ENCODE data around the gene FBXL16. TPM values are rescaled to one million over a fixed set of nuclear protein-coding genes. Genes with fewer than 3 reads are reported as not detected.

Gene FBXL16
- total and polyA plus RNA-seq, 9 of the 15 experiments (the other 6 are each of a cell fraction or from before 2014, with no cell fraction given), result 0.21 to 8.2 (median 1.7) TPM

- TF ChIP-seq ZNF740 (CRISPR knock-in tag; IDR thresholded peaks at IDR 0.05) (peak; percentile 97), ZNF740 (tag; IDR thresholded peaks at IDR 0.05) (peak in 1 of 2 experiments; percentile 93; a peak in 2 of 4 replicates), E2F4 (CRISPR knock-in tag; IDR thresholded peaks at IDR 0.05; ENCODE audit: low read depth) (no peak), PHB2 (IDR thresholded peaks at IDR 0.05; ENCODE audit: low read depth) (no peak), ZNF311 (CRISPR knock-in tag; IDR thresholded peaks at IDR 0.05) (no peak), NELFE (IDR thresholded peaks at IDR 0.05; ENCODE audit: insufficient read depth, insufficient read length) (no peak), UBTF (IDR thresholded peaks at IDR 0.05; ENCODE audit: borderline replicate concordance in 1 of 2, low read depth in 2 of 2, low read length in 2 of 2) (peak in 1 of 2 experiments; percentile 32; a peak in 1 of 4 replicates), MCM3 (IDR thresholded peaks at IDR 0.05) (no peak), PHF8 (IDR thresholded peaks at IDR 0.05; ENCODE audit: borderline replicate concordance, low read length) (peak; percentile 42; the same call in 1 of the 2 replicates), NUFIP1 (IDR thresholded peaks at IDR 0.05; ENCODE audit: partially characterized antibody) (no peak), MEIS2 (IDR thresholded peaks at IDR 0.05; ENCODE audit: partially characterized antibody) (no peak), HMG20A (CRISPR knock-in tag; conservative IDR thresholded peaks at IDR 0.05) (no peak)
Measured at GRCh38 chr16:714558-715476, 9.2 kb upstream of the FBXL16 start, which contains the start of gene METRN (continued).

Measured in K562 (cell line).